Activated CD4-positive, alpha-beta T cell treated with anti-CD3 and anti-CD28 coated beads for 24 hours (primary cell): ENCODE measurements around the gene MYL5.
"Not testable (repeated sequence)": the region's sequence is repeated elsewhere in the genome, so short reads cannot be mapped to it uniquely, and the experiment has no call there.

Experiments used
- DNase-seq, 2 donors: peaks; one replicate each; pipeline ENCODE4 v3.0.0-alpha.2; 2020; ENCODE audit warnings: low read depth in 2 of 2

Gene MYL5, protein sequence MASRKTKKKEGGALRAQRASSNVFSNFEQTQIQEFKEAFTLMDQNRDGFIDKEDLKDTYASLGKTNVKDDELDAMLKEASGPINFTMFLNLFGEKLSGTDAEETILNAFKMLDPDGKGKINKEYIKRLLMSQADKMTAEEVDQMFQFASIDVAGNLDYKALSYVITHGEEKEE

GRCh38 chr4:674172-675035 is at the start of gene MYL5, which contains the start of gene ATP5ME:
Gene MYL5 (plus strand): TSS chr4:674542. CDS start chr4:678027, 3,485 bp downstream.
Gene ATP5ME (minus strand): TSS chr4:674276. CDS start chr4:674247, 29 bp downstream.
- DNase-seq, result peak; percentile 93 to 94

DNA sequence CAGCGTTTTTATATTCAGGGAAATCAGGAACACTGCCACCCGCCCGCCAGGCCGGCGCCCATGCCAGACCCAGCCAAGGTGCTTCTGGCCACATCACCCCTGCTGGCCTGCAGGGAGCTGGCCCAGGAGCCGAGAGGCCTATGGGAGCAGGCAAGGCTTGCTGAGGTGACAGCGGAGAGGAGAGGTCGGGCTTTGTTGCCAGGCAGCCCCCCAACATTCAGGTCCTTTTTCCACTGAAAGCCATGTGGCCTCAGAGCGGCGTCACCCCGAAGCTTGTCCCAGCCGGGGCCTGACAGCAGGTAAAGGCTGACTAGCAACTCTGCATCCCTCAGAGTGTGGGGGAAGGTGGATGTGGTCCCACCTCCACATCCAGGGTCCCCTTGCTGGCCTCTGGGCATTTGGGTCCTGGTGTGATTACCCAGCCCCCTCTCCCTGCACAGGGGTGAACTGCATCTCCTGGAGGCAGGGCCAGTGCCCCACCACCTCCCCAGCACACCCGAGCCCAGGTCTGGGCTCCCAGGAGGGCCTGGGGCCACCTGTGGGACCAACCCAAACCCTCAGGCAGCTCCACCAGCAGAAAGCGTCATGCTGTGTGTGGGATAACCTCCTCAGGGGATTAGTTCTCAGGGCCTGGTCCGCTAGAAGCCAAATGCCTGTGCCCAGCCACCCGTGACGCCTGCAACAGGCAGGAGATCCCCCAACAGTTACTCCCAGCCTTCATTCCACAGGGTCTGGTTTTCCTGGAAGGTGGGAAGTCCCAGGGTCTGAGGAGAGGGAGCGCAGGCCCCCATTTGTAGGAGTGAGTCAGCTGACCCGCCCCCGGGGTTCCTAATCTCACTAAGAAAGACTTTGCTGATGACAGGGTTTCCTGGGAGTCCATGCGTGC is 49.4 kb upstream of the MYL5 start, which contains the start of gene PDE6B:
Gene PDE6B (plus strand): TSS at position 869 of the 886 bp plus-strand sequence. CDS start 54 bp downstream, outside the sequence.
- DNase-seq, result no peak

DNA sequence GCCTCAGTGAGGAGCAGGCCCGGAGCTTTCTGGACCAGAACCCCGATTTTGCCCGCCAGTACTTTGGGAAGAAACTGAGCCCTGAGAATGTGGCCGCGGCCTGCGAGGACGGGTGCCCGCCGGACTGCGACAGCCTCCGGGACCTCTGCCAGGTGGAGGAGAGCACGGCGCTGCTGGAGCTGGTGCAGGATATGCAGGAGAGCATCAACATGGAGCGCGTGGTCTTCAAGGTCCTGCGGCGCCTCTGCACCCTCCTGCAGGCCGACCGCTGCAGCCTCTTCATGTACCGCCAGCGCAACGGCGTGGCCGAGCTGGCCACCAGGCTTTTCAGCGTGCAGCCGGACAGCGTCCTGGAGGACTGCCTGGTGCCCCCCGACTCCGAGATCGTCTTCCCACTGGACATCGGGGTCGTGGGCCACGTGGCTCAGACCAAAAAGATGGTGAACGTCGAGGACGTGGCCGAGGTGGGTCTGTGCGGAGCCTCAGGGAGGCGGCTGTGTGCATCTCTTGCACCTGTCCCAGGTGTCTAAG is 48.6 kb upstream of the MYL5 start:
- no peak for DNase-seq

DNA sequence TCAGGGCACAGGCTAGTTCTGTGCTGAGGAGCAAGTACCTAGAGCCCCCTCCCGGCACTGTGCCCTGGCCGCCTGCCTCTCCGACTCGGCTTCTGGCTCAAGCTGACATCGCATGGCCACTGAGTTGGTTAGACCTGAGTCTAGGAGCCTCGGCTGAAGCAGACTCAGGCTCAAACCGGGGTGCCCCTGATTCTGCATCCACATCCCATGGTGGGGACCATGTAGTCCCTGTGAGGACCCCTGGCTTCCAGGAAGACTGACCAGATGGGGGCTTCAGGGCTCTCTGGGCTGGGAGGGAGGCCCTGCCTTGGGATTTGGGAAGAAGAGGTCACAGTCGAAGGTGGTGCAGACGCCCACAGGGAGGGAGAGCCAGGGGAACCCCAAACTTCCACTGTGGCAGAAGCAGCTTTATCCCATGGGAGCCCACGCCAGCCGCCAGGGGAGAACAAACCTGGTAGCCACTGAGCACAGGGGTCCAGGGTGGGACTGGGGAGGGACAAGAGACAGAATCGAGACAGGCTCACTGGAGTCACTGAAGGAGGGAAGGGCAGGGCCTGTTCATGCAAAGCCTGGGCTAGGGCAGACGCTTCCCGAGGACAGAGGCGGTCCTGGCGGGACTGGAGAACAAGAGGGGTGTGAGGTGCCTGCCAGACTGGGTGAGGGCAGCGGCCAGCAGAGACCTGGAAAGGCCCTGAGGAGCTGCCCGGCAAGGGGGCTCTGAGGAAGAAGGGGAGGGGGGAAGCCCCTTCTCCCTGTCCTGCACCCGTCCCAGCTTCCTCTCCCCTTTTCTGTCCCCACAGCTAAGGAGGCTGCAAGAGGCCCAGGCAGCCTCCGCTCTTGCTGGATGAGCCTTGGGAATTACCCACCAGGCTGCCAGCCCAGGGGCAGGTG is 47.9 kb upstream of the MYL5 start:
- DNase-seq, result no peak

DNA sequence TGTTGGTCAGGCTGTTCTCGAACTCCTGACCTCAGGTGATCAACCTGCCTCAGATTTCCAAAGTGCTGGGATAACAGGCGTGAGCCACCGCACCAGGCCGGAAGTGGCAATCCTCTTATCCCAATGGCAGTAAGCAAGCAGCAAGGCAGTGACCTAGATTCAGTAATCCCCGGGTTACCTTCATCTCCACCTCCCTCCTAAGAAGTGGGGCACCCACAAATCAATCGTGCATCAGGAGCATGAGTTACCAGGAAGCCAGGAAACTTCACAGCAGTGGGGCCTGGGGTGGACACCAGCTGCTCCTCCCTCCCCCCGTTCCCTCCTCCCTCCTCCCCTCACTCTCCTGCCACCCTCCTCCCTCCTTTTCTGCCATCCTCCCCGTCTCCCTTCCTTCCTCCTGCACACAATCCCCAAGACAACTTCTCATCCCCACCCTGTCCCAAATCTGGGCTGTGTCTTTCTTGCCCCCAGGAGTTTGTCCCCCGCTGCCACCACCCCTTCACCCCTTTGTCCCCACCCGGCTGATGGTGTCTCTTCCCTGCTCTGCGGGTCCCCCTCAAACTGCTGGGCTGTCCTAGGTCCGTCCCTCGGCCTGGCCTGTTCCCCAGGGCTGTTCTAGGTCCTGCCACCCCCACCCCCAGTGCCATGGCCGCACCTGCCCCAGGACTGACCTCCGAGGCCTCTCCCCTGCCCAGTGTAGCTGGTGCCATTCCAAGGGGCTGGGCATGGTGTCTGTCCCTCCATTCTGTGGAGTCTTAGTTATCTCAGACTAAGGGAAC is 46.8 kb upstream of the MYL5 start:
- DNase-seq, result no peak

DNA sequence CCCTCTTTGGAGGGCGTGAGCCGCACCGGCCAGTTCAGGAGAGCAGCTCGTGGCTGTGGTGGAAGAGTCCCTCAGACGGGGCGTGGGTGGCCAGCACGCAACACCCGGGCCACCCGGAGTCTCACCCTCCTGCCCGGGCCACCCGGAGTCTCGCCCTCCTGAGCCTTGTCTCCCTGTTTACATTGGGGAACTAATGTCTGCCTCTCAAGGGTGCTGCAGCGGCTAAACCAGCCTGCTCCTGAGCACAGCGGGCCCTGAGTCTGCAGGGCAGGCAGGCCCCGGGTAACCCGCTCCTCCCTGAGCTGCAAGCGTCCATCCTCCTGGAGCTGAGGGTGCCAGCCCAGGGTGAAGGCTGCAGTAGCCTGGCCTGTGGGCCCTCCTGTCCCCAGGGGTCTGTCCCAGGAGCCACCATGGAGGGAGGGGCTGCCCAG is 46.0 kb upstream of the MYL5 start:
- DNase-seq, result no peak

GRCh38 chr4:628821-629635 is 45.3 kb upstream of the MYL5 start:
- DNase-seq, result no peak

DNA sequence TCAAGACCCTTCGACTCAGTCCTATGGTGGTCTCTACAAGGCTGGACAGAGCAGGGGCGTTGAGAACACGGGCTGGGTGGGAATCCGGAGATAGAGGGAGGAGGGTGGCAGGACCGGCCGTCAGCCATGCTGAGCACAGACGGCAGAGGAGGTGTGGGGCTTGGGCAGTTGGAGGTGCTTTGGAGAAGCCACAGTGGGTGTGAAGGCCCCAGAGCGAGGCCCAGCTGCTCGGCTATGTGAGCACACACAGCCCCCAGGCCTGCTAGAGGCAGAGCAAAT is 44.8 kb upstream of the MYL5 start:
- no peak for DNase-seq

- DNase-seq, result no peak
Observed at GRCh38 chr4:629915-630641, 44.3 kb upstream of the MYL5 start.

DNA sequence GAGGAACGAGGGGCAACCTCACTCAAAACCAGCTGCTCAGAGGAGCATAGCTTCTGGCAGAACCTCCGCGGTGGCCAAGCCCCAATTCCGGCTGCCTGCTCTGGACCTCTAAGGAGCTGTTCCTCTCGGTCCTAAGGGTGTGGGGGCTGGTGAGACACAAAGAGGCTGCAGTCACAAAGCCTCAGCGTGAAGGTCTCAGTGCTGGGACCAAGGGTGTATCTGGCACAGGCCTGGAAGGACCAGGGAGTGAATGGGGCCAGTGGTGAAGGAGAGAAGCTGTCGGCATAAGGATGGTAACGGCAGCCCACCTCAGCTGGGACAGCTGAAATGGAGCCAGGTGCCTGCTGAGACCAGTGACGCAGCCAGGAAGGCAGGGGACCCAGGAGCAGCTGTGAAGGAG is 43.7 kb upstream of the MYL5 start:
- no peak for DNase-seq

GRCh38 chr4:632196-632790 is 42.0 kb upstream of the MYL5 start:
- no peak for DNase-seq

DNA sequence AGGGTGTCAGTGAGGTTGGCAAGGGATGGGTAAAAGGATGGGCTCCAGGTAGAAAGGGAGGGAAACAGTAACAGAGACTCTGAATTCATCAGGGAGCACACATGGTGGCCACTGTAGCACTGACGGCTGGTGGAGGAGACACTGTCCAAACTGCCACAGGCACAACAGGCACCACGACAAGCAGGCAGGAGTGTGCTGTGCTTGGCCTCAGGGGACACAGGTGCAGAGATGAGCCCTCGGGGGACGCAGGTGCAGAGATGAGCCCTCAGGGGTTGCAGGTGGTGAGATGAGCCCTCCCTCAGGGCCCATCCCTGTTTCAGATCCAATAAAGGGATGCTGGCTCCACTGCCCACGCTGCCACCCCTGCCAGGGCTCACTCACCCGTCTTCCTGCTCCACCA is 41.4 kb upstream of the MYL5 start:
- no peak for DNase-seq

DNA sequence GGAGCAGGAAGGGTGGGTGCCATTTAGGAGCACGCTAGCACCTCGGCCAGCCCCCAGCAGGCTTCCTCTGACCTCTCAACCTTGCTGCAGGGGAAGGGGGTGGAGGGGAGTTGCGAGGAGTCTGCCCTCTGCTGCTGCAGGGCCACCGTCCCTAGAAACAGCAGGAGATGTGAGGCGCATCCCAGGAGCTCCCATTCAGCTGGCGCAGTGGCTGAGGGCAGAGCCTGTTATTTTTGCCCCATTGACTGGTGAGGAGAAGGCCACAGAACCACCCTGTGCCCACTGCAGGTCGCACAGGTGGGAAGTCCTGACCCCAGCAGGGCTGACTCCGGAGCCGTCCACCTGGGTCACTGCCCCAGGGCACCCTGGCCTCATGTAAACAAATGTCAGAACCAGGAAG is 40.9 kb upstream of the MYL5 start:
- no peak for DNase-seq

DNA sequence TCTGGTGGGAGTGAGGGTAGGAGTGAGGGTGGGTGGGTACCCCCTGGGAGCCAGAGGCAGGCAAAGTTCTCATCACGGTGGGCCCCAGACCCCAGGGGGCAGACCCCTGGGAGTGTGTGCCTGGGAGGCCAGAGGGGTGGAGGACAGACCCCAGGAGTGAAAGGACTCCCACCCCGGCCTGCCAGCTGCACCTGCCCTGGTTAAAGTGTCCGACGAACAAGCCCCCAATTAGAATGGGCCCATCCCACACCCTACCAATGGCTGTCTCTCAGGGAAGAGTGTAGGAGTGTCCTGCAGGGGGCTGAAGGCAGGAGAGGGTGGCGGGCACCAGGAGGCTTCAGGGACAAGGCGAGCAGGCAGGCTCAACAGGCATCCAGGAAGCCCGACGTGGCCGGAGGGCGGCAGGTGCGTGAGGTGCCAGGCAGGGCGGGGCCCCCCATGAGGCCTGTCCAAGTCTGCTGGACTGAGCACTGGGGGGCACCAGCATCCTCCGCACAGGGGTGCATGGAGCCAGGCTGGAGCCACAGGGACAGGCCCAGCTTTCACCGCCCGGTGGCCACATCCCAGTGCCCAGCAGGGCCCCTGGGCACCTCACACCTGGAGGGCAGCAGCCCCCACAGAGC is 40.3 kb upstream of the MYL5 start:
- no peak for DNase-seq

GRCh38 chr4:634599-634985 is 39.8 kb upstream of the MYL5 start:
- no peak for DNase-seq

- DNase-seq, result not testable (repeated sequence)
Observed at GRCh38 chr4:635066-635835, 39.1 kb upstream of the MYL5 start.
